CD4-positive, alpha-beta T cell (primary cell): ENCODE data around the gene LPP. TPM values are rescaled to one million over a fixed set of nuclear protein-coding genes. Genes with fewer than 3 reads are reported as not detected.

Experiments
- ATAC-seq: fragments of 200-7000 bp; cut with Tn5 transposase; one replicate; pipeline ENCODE4 v1.10.0; 2022; ENCODE audit warnings: mild to moderate bottlenecking; ENCODE audit not compliant: poor library complexity
- CTCF ChIA-PET: fragments of 350-600 bp; sonication (Branson Sonifier 250); formaldehyde crosslinking; loops from one replicate; lab custom pipeline; 2021; ENCODE audit warnings: antibody characterized with exemption, inconsistent platforms; lab: Charles Lee
- POLR2A ChIA-PET: fragments of 350-600 bp; sonication (Branson Sonifier 250); formaldehyde crosslinking; loops from one replicate; lab custom pipeline; 2021; ENCODE audit warnings: antibody characterized with exemption, inconsistent platforms; lab: Charles Lee
- DNase-seq, 14 experiments: peaks; one replicate each; pipeline ENCODE4 v3.0.0-alpha.2; 2013 to 2020; ENCODE audit warnings: mixed read lengths in 2 of 14
- H3K27ac ChIP-seq, 2 donors: one replicate each; pipeline versions ENCODE4 v1.5.1 to v1.7.0; 2013; ENCODE audit warnings: low read length in 2 of 2, low read depth in 1 of 2, mild to moderate bottlenecking in 1 of 2
- H3K27me3 ChIP-seq, 2 experiments: 1 replicate in 1 of 2; 2 replicates in 1 of 2; pipeline versions ENCODE4 v1.6.1 to v1.7.0; 2013; ENCODE audit warnings: low read length in 2 of 2, control low read depth in 1 of 2, mild to moderate bottlenecking in 1 of 2, moderate library complexity in 1 of 2; ENCODE audit not compliant: insufficient read depth in 2 of 2, control insufficient read depth in 1 of 2
- H3K36me3 ChIP-seq: one replicate; pipeline ENCODE4 v1.6.1; 2013; ENCODE audit warnings: low read length, control low read depth; ENCODE audit not compliant: insufficient read depth
- H3K4me1 ChIP-seq: one replicate; pipeline ENCODE4 v1.6.1; 2013; ENCODE audit warnings: low read length, control low read depth; ENCODE audit not compliant: insufficient read depth
- H3K4me3 ChIP-seq: one replicate; pipeline ENCODE4 v1.5.1; 2013; ENCODE audit warnings: mild to moderate bottlenecking, low read length, moderate library complexity
- H3K9me3 ChIP-seq, 2 experiments: 1 replicate in 1 of 2; 2 replicates in 1 of 2; pipeline versions ENCODE4 v1.6.1 to v1.7.0; 2013; ENCODE audit warnings: low read length in 2 of 2, mild to moderate bottlenecking in 2 of 2, control low read depth in 1 of 2, moderate library complexity in 1 of 2; ENCODE audit not compliant: control insufficient read depth in 1 of 2, insufficient read depth in 1 of 2
- H3K27ac Mint-ChIP-seq: one replicate; pipeline ENCODE4 v1.8.0; 2020; ENCODE audit warnings: mixed read lengths
- H3K27me3 Mint-ChIP-seq: one replicate; pipeline ENCODE4 v1.8.0; 2021; ENCODE audit warnings: mixed read lengths
- H3K36me3 Mint-ChIP-seq: one replicate; pipeline ENCODE4 v1.8.0; 2021; ENCODE audit warnings: low read depth, mixed read lengths
- H3K4me1 Mint-ChIP-seq: one replicate; pipeline ENCODE4 v1.8.0; 2021; ENCODE audit warnings: low read depth, mixed read lengths
- H3K4me3 Mint-ChIP-seq: one replicate; pipeline ENCODE4 v1.8.0; 2020; ENCODE audit warnings: mild to moderate bottlenecking, mixed read lengths
- H3K9me3 Mint-ChIP-seq: one replicate; pipeline ENCODE4 v1.8.0; 2020; ENCODE audit warnings: mixed read lengths
- intact Hi-C, 2 experiments: fragments of 100-400 bp; cut with DNase I in 1 of 2; cut with micrococcal nuclease in 1 of 2; formaldehyde crosslinking; loops; one replicate each; pipeline versions ENCODE4 v1.15.1 to v1.9.0; 2023 to 2025; cut with DNase I, micrococcal nuclease
- total RNA-seq, 174 experiments: library from RNA in 2 of 174; stranded (reverse) in 2 of 174; gene quantifications; one replicate each; pipeline ENCODE4 v1.2.3 and lab custom pipeline; 2021 to 2026
- TF ChIP-seq, protein P1 (sequence below): fragments of 200-600 bp; IDR thresholded peaks from one replicate; pipeline ENCODE4 v1.8.0; 2022; ENCODE audit warnings: antibody characterized with exemption, mild to moderate bottlenecking

LPP gene
- total RNA-seq, 2 experiments from 2014 or later, result 45.6 to 45.9 TPM

DNA sequence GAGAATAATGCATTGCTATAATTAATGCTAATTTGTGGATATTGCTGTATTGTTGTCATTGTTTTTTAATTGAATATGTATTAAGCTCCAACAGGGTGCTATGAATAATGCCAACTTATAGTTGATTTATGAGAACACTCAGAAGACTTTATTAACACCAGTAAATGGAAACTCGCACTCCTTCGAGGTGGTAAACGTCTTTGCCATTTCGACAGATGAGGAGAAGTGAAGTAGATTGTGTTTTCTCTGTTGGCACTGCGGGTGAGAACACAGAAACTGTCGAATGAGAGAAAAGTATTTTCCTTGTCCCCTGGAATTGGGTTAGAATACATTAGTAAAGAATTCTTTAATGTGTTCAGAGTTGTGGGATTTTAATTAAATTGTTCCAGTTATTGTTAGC is 354.5 kb downstream of the LPP start:
- no peak overlapping the region for H3K4me3 Mint-ChIP-seq
- no peak overlapping the region for H3K27ac ChIP-seq
- no peak overlapping the region for H3K4me3 ChIP-seq
- peaks cover 12% of the 10 kb centered on the region for H3K9me3 Mint-ChIP-seq
- peaks cover 57% of the 10 kb centered on the region for H3K36me3 Mint-ChIP-seq
- intact Hi-C loops, result loop anchor here in 1 of 2 experiments (10.0 kb wide), 1 partner anchor 764 kb away; the partner anchor contains the start of gene BCL6
- POLR2A ChIA-PET, result no interaction called here
- CTCF ChIA-PET, result no interaction called here
- peaks cover 0 to 14% of the 10 kb centered on the region in 2 experiments for H3K9me3 ChIP-seq
- H3K27me3 ChIP-seq, result no peaks in the 10 kb centered on the region
- DNase-seq (no peak), ATAC-seq (no peak)
- peaks cover 22% of the 10 kb centered on the region for H3K4me1 Mint-ChIP-seq
- no peaks in the 10 kb centered on the region for H3K27me3 Mint-ChIP-seq
- H3K4me1 ChIP-seq, result peaks cover 8% of the 10 kb centered on the region
- TF ChIP-seq, protein P1, sequence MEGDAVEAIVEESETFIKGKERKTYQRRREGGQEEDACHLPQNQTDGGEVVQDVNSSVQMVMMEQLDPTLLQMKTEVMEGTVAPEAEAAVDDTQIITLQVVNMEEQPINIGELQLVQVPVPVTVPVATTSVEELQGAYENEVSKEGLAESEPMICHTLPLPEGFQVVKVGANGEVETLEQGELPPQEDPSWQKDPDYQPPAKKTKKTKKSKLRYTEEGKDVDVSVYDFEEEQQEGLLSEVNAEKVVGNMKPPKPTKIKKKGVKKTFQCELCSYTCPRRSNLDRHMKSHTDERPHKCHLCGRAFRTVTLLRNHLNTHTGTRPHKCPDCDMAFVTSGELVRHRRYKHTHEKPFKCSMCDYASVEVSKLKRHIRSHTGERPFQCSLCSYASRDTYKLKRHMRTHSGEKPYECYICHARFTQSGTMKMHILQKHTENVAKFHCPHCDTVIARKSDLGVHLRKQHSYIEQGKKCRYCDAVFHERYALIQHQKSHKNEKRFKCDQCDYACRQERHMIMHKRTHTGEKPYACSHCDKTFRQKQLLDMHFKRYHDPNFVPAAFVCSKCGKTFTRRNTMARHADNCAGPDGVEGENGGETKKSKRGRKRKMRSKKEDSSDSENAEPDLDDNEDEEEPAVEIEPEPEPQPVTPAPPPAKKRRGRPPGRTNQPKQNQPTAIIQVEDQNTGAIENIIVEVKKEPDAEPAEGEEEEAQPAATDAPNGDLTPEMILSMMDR, result no peak
- no peak overlapping the region for H3K27ac Mint-ChIP-seq
- no peaks in the 10 kb centered on the region for H3K36me3 ChIP-seq

DNA sequence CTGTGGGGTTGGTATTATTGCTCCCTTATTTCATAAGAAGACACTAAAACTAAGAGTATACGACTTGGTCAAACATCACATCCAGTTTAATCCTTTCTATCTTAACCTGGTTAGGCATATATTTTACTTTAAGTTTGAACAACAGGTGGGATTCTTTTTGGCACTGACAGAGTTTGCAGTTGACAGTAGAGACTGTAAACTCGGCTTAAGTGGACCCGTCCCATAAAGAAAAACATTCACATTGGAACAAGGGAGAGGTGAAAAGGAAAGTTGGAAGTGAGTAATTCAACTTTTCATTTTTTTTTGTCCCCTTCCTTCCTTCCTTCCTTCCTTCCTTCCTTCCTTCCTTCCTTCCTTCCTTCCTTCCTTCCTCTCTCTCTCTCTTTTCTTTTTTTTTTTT is 355.4 kb downstream of the LPP start:
- Mint-ChIP-seq H3K4me3 (no peak overlapping the region), H3K27ac (no peak overlapping the region), H3K27me3 (no peaks in the 10 kb centered on the region), H3K36me3 (peaks cover 49% of the 10 kb centered on the region), H3K9me3 (peaks cover 5% of the 10 kb centered on the region), H3K4me1 (peaks cover 22% of the 10 kb centered on the region)
- intact Hi-C loops, result loop anchor here in 1 of 2 experiments (10.0 kb wide), 1 partner anchor 765 kb away; the partner anchor contains the start of gene BCL6
- TF ChIP-seq, protein P1, result no peak
- no peak for ATAC-seq
- Histone ChIP-seq H3K27me3 (no peaks in the 10 kb centered on the region), H3K4me3 (no peak overlapping the region), H3K4me1 (peaks cover 8% of the 10 kb centered on the region), H3K9me3 (peaks cover 0 to 6% of the 10 kb centered on the region in 2 experiments), H3K27ac (no peak overlapping the region), H3K36me3 (no peaks in the 10 kb centered on the region)
- DNase-seq, result no peak
- ChIA-PET POLR2A (no interaction called here), CTCF (no interaction called here)

DNA sequence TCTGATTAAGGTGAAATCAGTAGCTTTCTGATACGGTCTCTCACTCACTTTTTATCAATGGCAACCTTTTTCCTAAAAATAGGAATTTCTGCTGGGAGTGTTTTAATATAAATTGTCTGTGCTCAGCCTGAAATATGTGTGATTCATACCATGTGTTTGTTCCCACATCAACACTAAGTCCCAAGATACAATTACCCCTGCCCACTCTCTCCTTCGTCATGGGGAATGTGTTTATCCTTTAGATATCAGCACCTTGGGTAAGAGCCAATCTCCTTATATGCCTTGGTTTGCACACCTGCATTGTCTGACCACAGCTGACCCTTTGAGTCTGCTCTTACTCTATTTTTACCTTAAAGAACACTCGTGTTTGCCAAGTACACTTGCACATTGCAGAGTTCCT is 356.4 kb downstream of the LPP start:
- no peak overlapping the region for H3K4me3 Mint-ChIP-seq
- no peak overlapping the region for H3K27ac Mint-ChIP-seq
- POLR2A ChIA-PET, result no interaction called here
- ATAC-seq (no peak), DNase-seq (no peak)
- intact Hi-C loops, result no loop called here
- CTCF ChIA-PET, result no interaction called here
- Histone ChIP-seq H3K27ac (no peak overlapping the region), H3K9me3 (no peaks in the 10 kb centered on the region), H3K36me3 (no peaks in the 10 kb centered on the region), H3K27me3 (no peaks in the 10 kb centered on the region), H3K4me1 (peaks cover 8% of the 10 kb centered on the region), H3K4me3 (no peak overlapping the region)
- peaks cover 38% of the 10 kb centered on the region for H3K36me3 Mint-ChIP-seq
- no peaks in the 10 kb centered on the region for H3K27me3 Mint-ChIP-seq
- TF ChIP-seq, protein P1, result no peak
- H3K9me3 Mint-ChIP-seq, result peaks cover 2% of the 10 kb centered on the region
- H3K4me1 Mint-ChIP-seq, result peaks cover 17% of the 10 kb centered on the region
